Activated CD4-positive, alpha-beta T cell treated with anti-CD3 and anti-CD28 coated beads for 36 hours (primary cell): ENCODE data around the gene TMEM63C. TPM values are rescaled to one million over a fixed set of nuclear protein-coding genes. Genes with fewer than 3 reads are reported as not detected.

ENCODE experiments used
- ATAC-seq: fragments of 200-7000 bp; cut with Tn5 transposase; one replicate; pipeline ENCODE4 v1.10.0; 2021; ENCODE audit warnings: mild to moderate bottlenecking, moderate library complexity
- CTCF ChIA-PET: fragments of 350-600 bp; sonication (Branson Sonifier 250); formaldehyde crosslinking; loops from one replicate; lab custom pipeline; 2021; ENCODE audit warnings: antibody characterized with exemption; lab: Charles Lee
- POLR2A ChIA-PET: fragments of 350-600 bp; sonication (Branson Sonifier 250); formaldehyde crosslinking; loops from one replicate; lab custom pipeline; 2021; ENCODE audit warnings: antibody characterized with exemption, inconsistent platforms; lab: Charles Lee
- DNase-seq: peaks from one replicate; pipeline ENCODE4 v3.0.0-alpha.2; 2020
- H3K27ac Mint-ChIP-seq: one replicate; pipeline ENCODE4 v1.8.0; 2021; ENCODE audit warnings: mixed read lengths
- H3K27me3 Mint-ChIP-seq: one replicate; pipeline ENCODE4 v1.8.0; 2021; ENCODE audit warnings: mixed read lengths
- H3K36me3 Mint-ChIP-seq: one replicate; pipeline ENCODE4 v1.8.0; 2021; ENCODE audit warnings: low read depth, mixed read lengths
- H3K4me1 Mint-ChIP-seq: one replicate; pipeline ENCODE4 v1.8.0; 2021; ENCODE audit warnings: mixed read lengths
- H3K4me3 Mint-ChIP-seq: one replicate; pipeline ENCODE4 v1.8.0; 2021; ENCODE audit warnings: mild to moderate bottlenecking, moderate library complexity, mixed read lengths
- H3K9me3 Mint-ChIP-seq: one replicate; pipeline ENCODE4 v1.8.0; 2021; ENCODE audit warnings: low read depth, mixed read lengths
- intact Hi-C, 2 experiments: fragments of 100-400 bp; cut with DNase I in 1 of 2; cut with micrococcal nuclease in 1 of 2; formaldehyde crosslinking; loops; one replicate each; pipeline versions ENCODE4 v1.14.2 to v1.15.1; 2022 to 2024; cut with DNase I, micrococcal nuclease
- total RNA-seq, 2 experiments: library from RNA; stranded (reverse); gene quantifications; one replicate each; pipeline ENCODE4 v1.2.3, GENCODE V29; 2021

TMEM63C gene
- total RNA-seq, 2 experiments from 2014 or later = 1.1 to 1.4 TPM

DNA sequence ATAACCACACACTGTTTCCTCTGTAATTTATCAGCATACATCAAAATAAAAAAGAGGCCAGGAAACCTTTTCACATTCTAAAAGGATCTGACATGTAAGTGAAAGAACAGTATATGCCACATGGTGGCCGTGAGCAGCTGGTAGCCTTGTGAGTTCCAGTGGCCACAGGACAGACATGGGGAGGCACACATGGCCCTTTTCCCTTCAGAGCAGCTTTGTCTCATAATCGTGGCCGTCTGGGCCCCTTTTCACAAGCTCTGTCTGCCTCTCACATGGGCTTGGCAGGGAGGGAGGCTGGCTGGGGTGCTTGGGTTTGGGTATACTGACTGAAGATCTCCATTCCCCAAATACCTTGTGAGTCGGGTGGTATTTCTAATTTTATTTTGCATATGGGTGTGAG, 38.5 kb upstream of the TMEM63C start:
- POLR2A ChIA-PET = interaction anchor here (0.7 kb wide), 1 partner anchor 1262 kb away, joined by 3 read pairs; no protein-coding TSS in a partner anchor
- Mint-ChIP-seq H3K4me1 (peaks cover 15% of the 10 kb centered on the region), H3K27ac (no peak overlapping the region), H3K27me3 (peaks cover 68% of the 10 kb centered on the region), H3K9me3 (no peaks in the 10 kb centered on the region), H3K36me3 (no peaks in the 10 kb centered on the region), H3K4me3 (no peak overlapping the region)
- CTCF ChIA-PET = interaction anchor here (0.8 to 2.3 kb wide), 7 partner anchors 8 to 173 kb away, joined by 3 to 12 read pairs (median 5); no protein-coding TSS in a partner anchor
- ATAC-seq = no peak
- intact Hi-C loops = no loop called here
- DNase-seq = no peak

DNA sequence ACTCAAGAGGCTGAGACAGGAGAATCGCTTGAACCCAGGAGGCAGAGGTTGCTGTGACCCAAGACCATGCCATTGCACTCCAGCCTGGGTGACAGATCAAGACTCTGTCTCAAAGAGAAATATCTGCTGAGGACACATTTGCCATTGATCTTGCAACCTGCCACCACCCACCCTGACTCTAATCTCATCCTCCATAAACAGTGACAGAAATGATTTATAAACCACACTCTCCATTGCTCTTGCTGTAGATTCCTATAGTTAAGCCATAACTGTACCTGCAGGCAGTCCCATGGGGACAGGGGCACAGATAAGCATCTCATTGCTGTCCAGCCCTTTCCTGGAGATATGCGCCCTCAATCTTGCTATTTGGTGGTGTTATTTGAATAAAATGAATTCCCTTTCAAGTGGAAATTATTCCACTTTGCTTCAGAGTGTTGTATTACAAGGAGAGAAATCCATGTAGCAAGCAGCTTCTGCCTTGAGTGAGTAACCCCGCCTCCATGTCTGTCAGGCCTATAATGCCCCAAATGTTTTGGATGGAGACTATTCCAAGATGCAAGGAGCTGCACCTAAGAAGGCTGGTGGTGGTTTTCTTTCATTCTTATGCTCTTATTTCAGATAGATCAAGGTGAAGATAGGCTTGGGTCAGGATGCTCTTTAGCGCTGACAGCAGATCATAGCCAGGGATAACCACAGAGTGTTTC, 37.0 kb upstream of the TMEM63C start:
- DNase-seq (no peak), ATAC-seq (no peak)
- Mint-ChIP-seq H3K4me3 (no peak overlapping the region), H3K4me1 (peaks cover 9% of the 10 kb centered on the region), H3K27ac (no peak overlapping the region), H3K27me3 (peaks cover 63% of the 10 kb centered on the region), H3K36me3 (no peaks in the 10 kb centered on the region), H3K9me3 (no peaks in the 10 kb centered on the region)
- POLR2A ChIA-PET = no interaction called here
- CTCF ChIA-PET = interaction anchor here (0.7 to 1.3 kb wide), 3 partner anchors 10 to 172 kb away, joined by 3 to 7 read pairs (median 3); no protein-coding TSS in a partner anchor
- intact Hi-C loops = no loop called here

DNA sequence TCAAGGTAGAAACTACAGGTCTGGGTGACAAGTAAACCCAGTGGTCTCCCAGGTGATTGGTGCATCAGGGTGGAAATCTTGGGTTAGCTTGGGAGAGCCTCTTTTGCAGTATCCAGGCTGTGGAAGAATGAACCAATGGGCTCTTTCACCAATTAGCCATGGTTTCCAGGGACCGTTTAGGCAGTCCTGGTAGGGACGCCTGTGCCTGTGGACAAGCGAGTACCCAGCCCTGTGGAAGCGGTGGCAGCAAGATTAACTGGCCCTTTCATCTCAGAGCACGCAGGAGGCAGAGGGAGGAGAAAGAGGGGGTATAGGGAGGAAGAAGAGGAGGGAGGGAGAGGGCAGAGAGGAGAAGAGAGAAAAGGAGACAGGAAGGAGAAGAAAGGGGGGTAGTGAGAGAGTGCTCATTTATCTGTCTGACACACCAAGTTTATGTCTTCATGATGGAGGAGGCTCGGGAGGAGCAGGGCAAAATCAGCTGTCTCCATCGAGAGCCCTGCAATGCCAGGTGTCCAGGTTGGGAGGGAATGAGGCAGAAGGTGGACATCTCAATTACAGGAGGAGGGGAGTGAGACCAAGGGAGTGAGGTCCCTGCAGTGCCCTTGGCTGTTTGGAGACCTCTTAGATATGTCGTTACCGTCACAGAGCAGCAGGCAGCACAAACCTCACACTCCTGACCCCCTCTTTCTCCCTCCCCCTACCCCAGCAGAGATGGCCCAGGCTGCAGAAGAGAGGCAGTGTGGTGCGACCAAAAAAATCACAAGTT, 35.4 kb upstream of the TMEM63C start:
- no peak for DNase-seq
- Mint-ChIP-seq H3K27me3 (peaks cover 53% of the 10 kb centered on the region), H3K36me3 (no peaks in the 10 kb centered on the region), H3K4me1 (peaks cover 2% of the 10 kb centered on the region), H3K4me3 (no peak overlapping the region), H3K9me3 (no peaks in the 10 kb centered on the region), H3K27ac (no peak overlapping the region)
- CTCF ChIA-PET = interaction anchor here (0.6 to 1.3 kb wide), 4 partner anchors 21 to 170 kb away, joined by 3 read pairs; no protein-coding TSS in a partner anchor
- intact Hi-C loops = no loop called here
- POLR2A ChIA-PET = no interaction called here
- ATAC-seq = no peak

DNA sequence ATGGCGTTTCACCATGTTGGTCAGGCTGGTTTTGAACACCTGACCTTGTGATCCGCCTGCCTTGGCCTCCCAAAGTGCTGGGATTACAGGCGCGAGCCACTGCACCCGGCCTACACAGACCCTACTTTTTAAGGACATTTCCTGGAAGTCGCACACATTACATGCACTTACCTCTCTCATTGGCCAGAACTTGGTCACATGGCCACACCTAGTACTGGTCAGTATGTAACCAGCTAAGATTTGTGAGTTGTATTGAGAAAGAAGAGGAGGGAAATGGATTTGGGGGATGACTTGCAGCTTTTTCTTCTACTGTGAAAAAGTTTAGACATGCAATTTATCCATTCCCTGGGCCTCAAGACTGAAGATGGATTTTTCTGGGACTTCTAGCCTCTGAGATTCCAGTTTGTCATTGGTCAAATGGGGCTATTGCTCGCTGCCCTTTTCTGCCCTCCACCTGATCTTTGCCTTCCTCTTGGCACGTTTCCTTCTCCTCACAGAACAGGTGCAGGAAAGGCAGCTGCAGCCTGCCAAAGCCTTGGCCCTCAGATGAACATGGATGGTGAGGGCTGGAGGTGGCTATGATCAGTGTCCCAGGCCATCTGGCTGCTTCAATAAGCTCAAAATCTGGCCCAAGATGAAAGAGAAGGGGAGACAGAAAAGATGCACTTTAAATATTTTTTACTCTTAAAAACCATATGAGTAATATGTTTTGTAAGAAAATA, 32.9 kb upstream of the TMEM63C start:
- Mint-ChIP-seq H3K27ac (no peak overlapping the region), H3K36me3 (no peaks in the 10 kb centered on the region), H3K9me3 (no peaks in the 10 kb centered on the region), H3K4me1 (no peaks in the 10 kb centered on the region), H3K27me3 (peaks cover 44% of the 10 kb centered on the region), H3K4me3 (no peak overlapping the region)
- ATAC-seq = no peak
- intact Hi-C loops = no loop called here
- no peak for DNase-seq
- ChIA-PET POLR2A (interaction anchor here (0.6 kb wide), 1 partner anchor 16 kb away, joined by 3 read pairs; no protein-coding TSS in a partner anchor), CTCF (interaction anchor here (0.5 to 6.0 kb wide), 15 partner anchors 9 to 345 kb away, joined by 3 to 73 read pairs (median 4); no protein-coding TSS in a partner anchor)

DNA sequence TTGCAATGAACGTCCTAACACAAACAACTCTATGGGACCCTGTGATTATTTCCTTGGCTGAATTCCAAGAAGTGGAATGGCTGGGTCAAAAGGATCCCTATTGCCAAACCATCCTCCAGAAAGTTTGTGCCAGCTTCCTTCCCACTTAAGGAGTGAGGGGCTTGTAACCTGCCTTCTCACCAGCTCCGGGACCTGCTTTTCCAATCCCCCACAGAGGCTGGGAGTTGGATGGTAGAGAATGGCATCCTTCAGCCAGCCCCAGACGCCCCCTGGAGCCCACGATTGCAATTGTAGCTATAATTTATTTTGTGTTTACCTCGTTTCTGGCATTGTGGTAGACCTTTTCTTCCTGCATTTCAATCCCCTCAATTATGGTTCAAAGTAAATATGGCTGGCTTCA, 30.4 kb upstream of the TMEM63C start:
- POLR2A ChIA-PET = no interaction called here
- CTCF ChIA-PET = interaction anchor here (0.6 to 6.0 kb wide), 16 partner anchors 9 to 1177 kb away, joined by 3 to 73 read pairs (median 3); partner anchors contain the start of gene GSTZ1
- H3K4me3 Mint-ChIP-seq = no peak overlapping the region
- no peak overlapping the region for H3K27ac Mint-ChIP-seq
- peak; percentile 42 for DNase-seq
- no peaks in the 10 kb centered on the region for H3K36me3 Mint-ChIP-seq
- ATAC-seq = peak; percentile 47
- no peaks in the 10 kb centered on the region for H3K9me3 Mint-ChIP-seq
- intact Hi-C loops = loop anchor here (5.0 kb wide), 2 partner anchors 61 to 151 kb away; no protein-coding TSS in a partner anchor
- no peaks in the 10 kb centered on the region for H3K4me1 Mint-ChIP-seq
- H3K27me3 Mint-ChIP-seq = peaks cover 42% of the 10 kb centered on the region

DNA sequence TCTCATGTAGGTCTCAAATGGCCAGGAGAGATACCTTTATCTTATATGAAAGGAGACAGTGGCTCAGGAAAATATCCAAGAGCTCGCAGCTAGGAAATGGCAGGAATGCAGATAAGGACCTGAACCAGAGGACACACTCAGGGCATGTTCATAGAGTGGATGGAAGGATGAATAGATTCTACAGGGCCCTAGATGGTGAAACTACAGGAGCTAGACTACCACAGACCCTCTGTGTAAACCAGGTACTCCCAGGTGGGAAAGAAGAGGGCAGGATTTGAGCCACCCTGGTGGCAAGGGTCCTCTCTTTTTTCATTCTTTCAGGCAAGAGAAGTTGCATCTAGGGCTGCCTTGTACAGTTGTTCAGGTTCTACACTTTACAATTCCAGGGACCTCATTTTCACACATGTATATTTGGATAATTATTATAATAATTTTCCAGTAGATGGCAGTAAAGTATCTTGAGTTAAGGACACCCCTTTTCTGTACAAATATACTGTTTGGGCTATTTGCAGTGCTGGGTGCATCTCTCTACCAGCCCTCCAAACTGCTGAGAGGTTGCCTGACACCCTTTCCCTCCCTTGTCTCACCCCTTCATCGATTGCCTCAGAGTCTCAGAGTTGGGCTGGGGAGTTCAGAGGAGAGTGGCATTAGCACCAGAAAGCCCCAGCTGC, 29.5 kb upstream of the TMEM63C start:
- POLR2A ChIA-PET = no interaction called here
- Mint-ChIP-seq H3K27me3 (peaks cover 34% of the 10 kb centered on the region), H3K36me3 (no peaks in the 10 kb centered on the region), H3K9me3 (no peaks in the 10 kb centered on the region), H3K4me1 (no peaks in the 10 kb centered on the region), H3K4me3 (no peak overlapping the region), H3K27ac (no peak overlapping the region)
- intact Hi-C loops = loop anchor here (1.0 to 5.0 kb wide), 4 partner anchors 60 to 164 kb away; no protein-coding TSS in a partner anchor
- CTCF ChIA-PET = interaction anchor here (0.6 to 6.0 kb wide), 22 partner anchors 10 to 1176 kb away, joined by 3 to 73 read pairs (median 4); partner anchors contain the start of gene GSTZ1
- DNase-seq (no peak), ATAC-seq (peak; percentile 69)

DNA sequence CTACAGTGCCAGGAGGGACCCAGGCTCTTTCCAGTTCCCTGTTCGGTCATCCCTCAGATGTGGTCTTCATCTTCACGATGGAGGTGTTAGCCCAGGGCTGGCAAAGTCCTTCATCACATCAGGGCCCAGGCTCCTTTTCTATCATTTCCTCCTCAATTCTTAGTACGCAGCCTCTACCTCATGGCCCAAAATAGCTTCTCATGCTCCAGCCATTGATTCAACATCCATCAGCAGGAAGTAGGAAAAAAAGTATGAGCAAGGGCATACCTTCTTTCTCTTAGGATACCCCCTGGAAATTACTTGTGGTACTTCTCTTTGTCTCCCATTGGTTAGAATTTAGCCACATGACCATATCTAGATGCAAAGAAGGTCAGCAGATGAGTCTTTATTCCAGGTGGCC, 27.8 kb upstream of the TMEM63C start:
- Mint-ChIP-seq H3K4me3 (no peak overlapping the region), H3K4me1 (no peaks in the 10 kb centered on the region), H3K36me3 (no peaks in the 10 kb centered on the region), H3K27ac (no peak overlapping the region), H3K9me3 (no peaks in the 10 kb centered on the region), H3K27me3 (peaks cover 42% of the 10 kb centered on the region)
- DNase-seq = no peak
- no peak for ATAC-seq
- intact Hi-C loops = loop anchor here (5.0 kb wide), 2 partner anchors 58 to 148 kb away; no protein-coding TSS in a partner anchor
- POLR2A ChIA-PET = no interaction called here
- CTCF ChIA-PET = interaction anchor here (0.6 to 6.0 kb wide), 12 partner anchors 12 to 1533 kb away, joined by 3 to 73 read pairs (median 4); partner anchors contain the start of gene TMEM63C

DNA sequence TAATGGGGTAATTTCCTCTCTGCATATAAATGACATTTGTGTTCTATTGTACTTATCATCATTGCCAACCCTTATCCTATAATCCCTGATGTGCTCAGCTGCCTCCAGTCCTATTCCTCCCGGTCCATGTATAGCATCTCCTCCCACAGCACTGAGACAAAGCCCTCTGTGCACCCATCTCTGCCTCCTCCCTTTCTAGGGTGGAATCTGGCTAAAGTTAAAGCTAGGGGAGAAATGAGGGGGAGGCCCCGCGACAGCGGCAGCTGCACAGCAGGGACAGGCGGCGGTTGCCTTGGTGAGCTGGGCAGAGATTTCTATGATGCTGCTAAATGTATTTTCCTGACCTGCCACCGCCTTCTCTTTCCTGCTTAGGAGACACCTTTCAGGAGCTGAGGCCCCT, 27.2 kb upstream of the TMEM63C start:
- no peak for DNase-seq
- CTCF ChIA-PET = interaction anchor here (0.6 to 1.6 kb wide), 9 partner anchors 12 to 279 kb away, joined by 3 to 5 read pairs (median 3); partner anchors contain the start of gene TMEM63C
- no peak overlapping the region for H3K27ac Mint-ChIP-seq
- no peak overlapping the region for H3K4me3 Mint-ChIP-seq
- no peak for ATAC-seq
- no peaks in the 10 kb centered on the region for H3K9me3 Mint-ChIP-seq
- H3K4me1 Mint-ChIP-seq = no peaks in the 10 kb centered on the region
- intact Hi-C loops = loop anchor here (5.0 kb wide), 2 partner anchors 58 to 148 kb away; no protein-coding TSS in a partner anchor
- peaks cover 43% of the 10 kb centered on the region for H3K27me3 Mint-ChIP-seq
- POLR2A ChIA-PET = no interaction called here
- H3K36me3 Mint-ChIP-seq = no peaks in the 10 kb centered on the region

DNA sequence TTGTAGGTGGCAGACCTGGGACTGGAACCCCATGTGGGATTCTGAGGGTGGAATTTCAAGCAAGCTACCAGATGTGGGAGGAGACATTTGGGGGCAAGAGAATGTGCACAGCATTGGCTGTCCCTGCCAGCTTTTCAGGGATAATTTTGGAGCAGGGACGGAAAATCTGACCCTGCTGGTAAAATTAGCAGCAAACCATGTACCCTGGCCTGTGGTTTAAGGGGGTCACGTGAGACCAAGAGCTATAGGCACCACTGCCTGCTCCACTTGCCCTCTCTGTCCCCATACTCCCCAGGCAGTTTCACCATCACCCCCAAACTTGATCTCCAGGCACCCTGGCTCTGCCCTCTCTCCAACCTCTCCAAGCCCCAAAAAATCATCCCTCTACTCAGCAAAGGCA, 26.5 kb upstream of the TMEM63C start:
- H3K4me3 Mint-ChIP-seq = no peak overlapping the region
- no peaks in the 10 kb centered on the region for H3K4me1 Mint-ChIP-seq
- H3K27me3 Mint-ChIP-seq = peaks cover 40% of the 10 kb centered on the region
- no peaks in the 10 kb centered on the region for H3K36me3 Mint-ChIP-seq
- DNase-seq = no peak
- no peak overlapping the region for H3K27ac Mint-ChIP-seq
- ChIA-PET CTCF (interaction anchor here (0.6 to 1.3 kb wide), 7 partner anchors 11 to 1497 kb away, joined by 3 to 5 read pairs (median 3); no protein-coding TSS in a partner anchor), POLR2A (no interaction called here)
- no peaks in the 10 kb centered on the region for H3K9me3 Mint-ChIP-seq
- intact Hi-C loops = no loop called here
- ATAC-seq = no peak

DNA sequence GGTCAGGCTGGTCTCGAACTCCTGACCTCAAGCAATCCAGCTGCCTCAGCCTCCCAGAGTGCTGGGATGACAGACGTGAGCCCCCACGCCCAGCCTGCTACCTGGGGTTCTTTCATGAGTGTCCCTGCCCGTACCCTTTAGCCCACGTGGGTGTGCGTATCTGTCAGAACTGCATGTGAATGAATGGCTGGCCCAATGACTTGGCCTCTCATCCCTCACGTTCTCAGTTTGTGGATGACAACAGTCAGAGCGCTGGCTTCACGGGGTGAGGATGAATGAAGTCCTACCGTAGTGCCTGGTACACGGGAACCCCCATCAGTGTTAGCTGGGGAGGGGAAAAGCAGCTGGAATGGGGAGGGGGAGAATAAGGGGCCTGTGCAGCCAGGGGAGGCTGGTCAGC, 23.9 kb upstream of the TMEM63C start:
- Mint-ChIP-seq H3K36me3 (no peaks in the 10 kb centered on the region), H3K4me3 (no peak overlapping the region), H3K4me1 (no peaks in the 10 kb centered on the region), H3K27ac (no peak overlapping the region), H3K27me3 (peaks cover 46% of the 10 kb centered on the region), H3K9me3 (no peaks in the 10 kb centered on the region)
- CTCF ChIA-PET = no interaction called here
- DNase-seq (no peak), ATAC-seq (no peak)
- POLR2A ChIA-PET = no interaction called here
- intact Hi-C loops = no loop called here
